K562 (cell line): Measurements from ENCODE around the gene NMNAT3. TPM values are rescaled to one million over a fixed set of nuclear protein-coding genes. Genes with fewer than 3 reads are reported as not detected.

Source experiments
- ATAC-seq: fragments of 200-7000 bp; cut with Tn5 transposase; 3 replicates; pipeline ENCODE4 v1.9.1; 2020; ENCODE audit warnings: moderate library complexity
- BruUV-seq: library from RNA; stranded (reverse); fragments of 400-500 nt; replicated peaks from 2 replicates; lab custom pipeline; 2021; lab: Mats Ljungman, UMichigan
- CTCF ChIA-PET: fragments of 300-600 bp; formaldehyde crosslinking; extraction: SDS; loops from one replicate; lab custom pipeline; 2021; ENCODE audit warnings: low intra/inter-chr PET ratio; lab: Yijun Ruan, JAX
- POLR2A ChIA-PET: fragments of 300-600, 350-650 bp; sonication (Branson Sonifier 250); formaldehyde crosslinking; extraction: SDS; loops from one replicate; lab custom pipeline; 2021; ENCODE audit warnings: antibody characterized with exemption, inconsistent platforms; lab: Yijun Ruan, JAX
- DNase-seq, 4 experiments: peaks; one replicate each; pipeline versions ENCODE4 v3.0.0 to v3.0.0-alpha.2; 2011 to 2018; ENCODE audit warnings: low spot score in 3 of 4, mixed read lengths in 3 of 4; ENCODE audit errors: extremely low read depth in 1 of 4
- FAIRE-seq: peaks from 2 replicates; lab custom pipeline; 2011; peaks lifted over from hg19 to GRCh38; lab: Jason Lieb, UNC
- H2AFZ ChIP-seq: 2 replicates; pipeline ENCODE4 v1.6.0; 2011; ENCODE audit warnings: low read depth, low read length, control low read depth, inconsistent platforms
- H3K27ac ChIP-seq: fragments of 200-600 bp; 3 replicates; pipeline ENCODE4 v1.8.0; 2011; ENCODE audit warnings: low read depth, mild to moderate bottlenecking, control low read depth, inconsistent platforms, low read length, moderate library complexity, mixed read lengths; ENCODE audit errors: extremely low read depth
- H3K27me3 ChIP-seq, 2 experiments: fragments of 300-600 bp in 1 of 2; 2 replicates in 1 of 2; 3 replicates in 1 of 2; pipeline versions ENCODE4 v1.6.0 to v1.8.0; 2011; ENCODE audit warnings: inconsistent platforms in 2 of 2, low read length in 2 of 2, mild to moderate bottlenecking in 1 of 2, mixed read lengths in 1 of 2, moderate library complexity in 1 of 2; ENCODE audit not compliant: control insufficient read depth in 2 of 2, insufficient read depth in 2 of 2
- H3K36me3 ChIP-seq: fragments of 300-600 bp; 3 replicates; pipeline ENCODE4 v1.8.0; 2011; ENCODE audit warnings: mild to moderate bottlenecking, low read length, inconsistent platforms; ENCODE audit not compliant: control insufficient read depth, insufficient read depth
- H3K4me1 ChIP-seq, 2 experiments: fragments of 200-600 bp in 1 of 2; replicated peaks in 1 of 2; 2 replicates in 1 of 2; 3 replicates in 1 of 2; pipeline versions ENCODE4 v1.5.1 to v1.8.0; 2011; ENCODE audit warnings: inconsistent platforms in 2 of 2, low read length in 2 of 2, mild to moderate bottlenecking in 1 of 2, mixed read lengths in 1 of 2, moderate library complexity in 1 of 2; ENCODE audit not compliant: control insufficient read depth in 2 of 2, insufficient read depth in 2 of 2
- H3K4me2 ChIP-seq: 2 replicates; pipeline ENCODE4 v1.6.1; 2011; ENCODE audit warnings: low read length, control low read depth, inconsistent platforms, mixed read lengths; ENCODE audit not compliant: insufficient read depth
- H3K4me3 ChIP-seq: fragments of 200-600 bp; sonication (generic), shearing (Covaris generic); 2 replicates; pipeline ENCODE4 v1.5.1; 2016; ENCODE audit warnings: control low read depth, inconsistent platforms
- H3K79me2 ChIP-seq: fragments of 200-600 bp; 3 replicates; pipeline ENCODE4 v1.8.0; 2011; ENCODE audit warnings: low read length, inconsistent platforms; ENCODE audit not compliant: control insufficient read depth, insufficient read depth
- H3K9ac ChIP-seq, 2 experiments: 2 replicates each; pipeline versions ENCODE4 v1.6.0 to v1.6.1; 2011; ENCODE audit warnings: low read depth in 2 of 2, low read length in 2 of 2, control low read depth in 1 of 2, inconsistent platforms in 1 of 2, mild to moderate bottlenecking in 1 of 2, mixed read lengths in 1 of 2; ENCODE audit not compliant: insufficient read depth in 1 of 2
- H3K9me1 ChIP-seq: one replicate; pipeline ENCODE4 v1.6.0; 2011; ENCODE audit warnings: inconsistent platforms, mild to moderate bottlenecking, low read length, moderate library complexity; ENCODE audit not compliant: control insufficient read depth, insufficient read depth
- H3K9me3 ChIP-seq: replicated peaks from 2 replicates; pipeline ENCODE4 v1.5.1; 2011; ENCODE audit warnings: low read depth, low read length, inconsistent platforms; ENCODE audit not compliant: control insufficient read depth, insufficient read depth
- H4K20me1 ChIP-seq: replicated peaks from 2 replicates; pipeline ENCODE4 v1.6.1; 2011; ENCODE audit warnings: low read length, inconsistent platforms, mixed read lengths; ENCODE audit not compliant: control insufficient read depth, insufficient read depth
- GTF2E2 ChIP-seq: fragments of 200-800 bp; sonication (Bioruptor generic); IDR thresholded peaks from 2 replicates; pipeline ENCODE4 v1.6.1; 2016; ENCODE audit warnings: missing genetic modification characterization, missing compliant biosample characterization
- POLR2AphosphoS5 ChIP-seq: IDR thresholded peaks from 2 replicates; pipeline ENCODE4 v1.6.1; 2011; ENCODE audit warnings: mild to moderate bottlenecking, low read depth, low read length, moderate library complexity; ENCODE audit not compliant: control insufficient read depth, insufficient read depth
- ZC3H11A ChIP-seq: IDR thresholded peaks from 2 replicates; pipeline ENCODE4 v1.6.1; 2012; ENCODE audit warnings: low read depth, low read length, improper control_type of control experiment
- WGBS: fragments of 100-300 bp; shearing (Covaris generic); methylation state at CpG from one replicate; pipeline ENCODE4 v1.1.6; 2016; ENCODE audit warnings: low coverage, mixed read lengths; ENCODE audit not compliant: insufficient coverage; ENCODE audit errors: missing lambda C conversion rate; 5-methylcytosine and 5-hydroxymethylcytosine counted together
- in situ Hi-C: fragments of 300-500 bp; cut with MboI; formaldehyde crosslinking; loops from 4 replicates; pipeline ENCODE4 v1.15.0; 2018; ENCODE audit warnings: inconsistent platforms, mixed read lengths
- intact Hi-C: fragments of 100-400 bp; cut with micrococcal nuclease; formaldehyde crosslinking; loops from 2 replicates; pipeline ENCODE4 v1.14.2; 2022
- polyA plus RNA-seq, 8 experiments: library from polyadenylated mRNA; depleted of rRNA in 4 of 8; stranded (reverse) in 5 of 8; unstranded in 3 of 8; fragments of >200 nt; fragmentation: Nextera tagmentation in 2 of 8; fragmentation: Illumina TruSeq in 1 of 8; extraction: Ambion mirVana in 2 of 8; extraction: Trizol in 1 of 8; gene quantifications; 2 replicates each; pipeline versions ENCODE4 v1.2.1 to v1.2.3, GENCODE V29; 2011 to 2014; ENCODE audit warnings: inconsistent platforms in 1 of 8, missing spikeins in 1 of 8
- total RNA-seq, 7 experiments: library from RNA; depleted of rRNA in 6 of 7; stranded (reverse); fragments of >200 nt in 6 of 7; fragmentation: Illumina TruSeq in 2 of 7; extraction: Trizol in 2 of 7; gene quantifications; 2 replicates each; pipeline versions ENCODE4 v1.2.1 to v1.2.3, GENCODE V29; 2011 to 2021; ENCODE audit warnings: low replicate concordance in 1 of 7
- TF ChIP-seq, protein P1 (sequence below): sonication (generic); IDR thresholded peaks from 2 replicates; pipeline ENCODE4 v1.6.1; 2016

NMNAT3 gene
- total and polyA plus RNA-seq, 9 of the 15 experiments (the other 6 are each of a cell fraction or from before 2014, with no cell fraction given) = 2.3 to 12.5 (median 6.6) TPM

GRCh38 chr3:139557041-139557440 lies 120.7 kb downstream of the NMNAT3 start:
- BruUV-seq = no TSS peak
- WGBS = 4% methylated on average over 3 of the region's 3 CpGs

GRCh38 chr3:139555249-139555648 lies 122.5 kb downstream of the NMNAT3 start:
- Histone ChIP-seq H3K4me3 (no peak overlapping the region), H2AFZ (no peak overlapping the region), H3K9ac (no peak overlapping the region), H3K4me2 (no peak overlapping the region), H3K27ac (no peak overlapping the region), H3K36me3 (no peaks in the 10 kb centered on the region), H3K79me2 (no peaks in the 10 kb centered on the region), H3K9me3 (no peaks in the 10 kb centered on the region), H3K9me1 (no peaks in the 10 kb centered on the region), H4K20me1 (no peaks in the 10 kb centered on the region)
- ATAC-seq (no peak), DNase-seq (no peak), FAIRE-seq (no peak)
- intact Hi-C loops = no loop called here
- no TSS peak for BruUV-seq
- POLR2A ChIA-PET = no interaction called here
- in situ Hi-C loops = no loop called here
- CTCF ChIA-PET = interaction anchor here (0.7 kb wide), 1 partner anchor 695 kb away, joined by 3 read pairs; no protein-coding TSS in a partner anchor
- TF ChIP-seq, protein P1, sequence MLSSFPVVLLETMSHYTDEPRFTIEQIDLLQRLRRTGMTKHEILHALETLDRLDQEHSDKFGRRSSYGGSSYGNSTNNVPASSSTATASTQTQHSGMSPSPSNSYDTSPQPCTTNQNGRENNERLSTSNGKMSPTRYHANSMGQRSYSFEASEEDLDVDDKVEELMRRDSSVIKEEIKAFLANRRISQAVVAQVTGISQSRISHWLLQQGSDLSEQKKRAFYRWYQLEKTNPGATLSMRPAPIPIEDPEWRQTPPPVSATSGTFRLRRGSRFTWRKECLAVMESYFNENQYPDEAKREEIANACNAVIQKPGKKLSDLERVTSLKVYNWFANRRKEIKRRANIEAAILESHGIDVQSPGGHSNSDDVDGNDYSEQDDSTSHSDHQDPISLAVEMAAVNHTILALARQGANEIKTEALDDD = no peak
- TF ChIP-seq ZC3H11A = no peak
- TF ChIP-seq, all 486 proteins: peak for 0
- Histone ChIP-seq H3K27me3 (peaks cover 0 to 11% of the 10 kb centered on the region in 2 experiments; a peak in 3 of 5 replicates), H3K4me1 (no peaks in the 10 kb centered on the region)
- WGBS = 0% methylated on average over 2 of the region's 2 CpGs

More at GRCh38 chr3:139557041-139557440, 120.7 kb downstream of the NMNAT3 start:
- no peak overlapping the region for H3K27ac ChIP-seq
- no peak overlapping the region for H3K9ac ChIP-seq
- no peaks in the 10 kb centered on the region for H3K4me1 ChIP-seq
- H2AFZ ChIP-seq = no peak overlapping the region
- TF ChIP-seq GTF2E2 (tag) (no peak), POLR2AphosphoS5 (no peak)
- H3K9me1 ChIP-seq = no peaks in the 10 kb centered on the region
- H3K27me3 ChIP-seq = peaks cover 0 to 17% of the 10 kb centered on the region in 2 experiments; a peak in 3 of 5 replicates
- DNase-seq = no peak
- POLR2A ChIA-PET = no interaction called here
- H3K36me3 ChIP-seq = no peaks in the 10 kb centered on the region
- no peaks in the 10 kb centered on the region for H3K9me3 ChIP-seq
- H4K20me1 ChIP-seq = no peaks in the 10 kb centered on the region; the same call in 1 of the 2 replicates
- no peaks in the 10 kb centered on the region for H3K79me2 ChIP-seq
- in situ Hi-C loops = no loop called here
- intact Hi-C loops = no loop called here
- H3K4me2 ChIP-seq = no peak overlapping the region
- CTCF ChIA-PET = interaction anchor here (0.7 kb wide), 1 partner anchor 131 kb away, joined by 3 read pairs; no protein-coding TSS in a partner anchor
- H3K4me3 ChIP-seq = no peak overlapping the region
- no peak for ATAC-seq
- FAIRE-seq = no peak
